GM12892 (cell line): Measurements from ENCODE around the gene CKAP4.

Experiments
- POLR2A ChIP-seq: IDR thresholded peaks from 2 replicates; pipeline ENCODE4 v1.6.1; 2011; ENCODE audit warnings: low read depth, low read length, control low read depth
- POLR2AphosphoS5 ChIP-seq: IDR thresholded peaks from 2 replicates; pipeline ENCODE4 v1.6.1; 2011; ENCODE audit warnings: low read depth, low read length, control low read depth
- TAF1 ChIP-seq: IDR thresholded peaks from 2 replicates; pipeline ENCODE4 v1.6.1; 2011; ENCODE audit warnings: low read depth, mild to moderate bottlenecking, control low read depth, low read length, borderline replicate concordance

GRCh38 chr12:106227641-106228319 lies 20.0 kb downstream of the CKAP4 start:
- TF ChIP-seq POLR2A (no peak), POLR2AphosphoS5 (no peak), TAF1 (no peak)
